ENCODE results near the gene TMEM72.

- TF ChIP-seq CTCF (IDR thresholded peaks at IDR 0.05; ENCODE audit: extremely low read depth in 1 of 2, insufficient read depth in 1 of 2, low read depth in 1 of 2, low read length in 2 of 2) = no peak
- TF ChIP-seq FOS (IDR thresholded peaks at IDR 0.05; ENCODE audit: borderline replicate concordance, insufficient read depth, low read length) = no peak
- TF ChIP-seq POLR2A (IDR thresholded peaks at IDR 0.05; ENCODE audit: low read depth, low read length) = no peak
- no peak for TF ChIP-seq POLR2AphosphoS5 (IDR thresholded peaks at IDR 0.05; ENCODE audit: insufficient read depth, low read depth, low read length)
- no peak for TF ChIP-seq EZH2 (IDR thresholded peaks at IDR 0.05; ENCODE audit: borderline replicate concordance, low read depth, low read length, severe bottlenecking)
- TF ChIP-seq JUN (IDR thresholded peaks at IDR 0.05; ENCODE audit: borderline replicate concordance, insufficient read depth, insufficient read length, low read depth) = no peak
- TF ChIP-seq MYC (IDR thresholded peaks at IDR 0.05; ENCODE audit: low read depth, low read length) = no peak
- TF ChIP-seq, protein P1, sequence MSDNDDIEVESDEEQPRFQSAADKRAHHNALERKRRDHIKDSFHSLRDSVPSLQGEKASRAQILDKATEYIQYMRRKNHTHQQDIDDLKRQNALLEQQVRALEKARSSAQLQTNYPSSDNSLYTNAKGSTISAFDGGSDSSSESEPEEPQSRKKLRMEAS (IDR thresholded peaks at IDR 0.05; ENCODE audit: insufficient read depth, insufficient read length) = no peak
These were observed 38.1 kb downstream of the TMEM72 start for GRCh38 chr10:44949127-44949802.
